Parathyroid adenoma (tissue), 2 donors: ENCODE results near the gene TEX26.

Experiments
- H2AFZ ChIP-seq: fragments of 300-600 bp; sonication (generic); one replicate; pipeline ENCODE4 v1.7.0; 2017; ENCODE audit warnings: antibody characterized with exemption, mild to moderate bottlenecking
- H3K27ac ChIP-seq: fragments of 300-600 bp; sonication (generic); one replicate; pipeline ENCODE4 v1.7.0; 2017
- H3K27me3 ChIP-seq: fragments of 300-600 bp; sonication (generic); one replicate; pipeline ENCODE4 v1.7.0; 2017; ENCODE audit warnings: low read length; ENCODE audit not compliant: control insufficient read depth, insufficient read depth
- H3K36me3 ChIP-seq: fragments of 300-600 bp; sonication (generic); one replicate; pipeline ENCODE4 v1.7.0; 2017; ENCODE audit warnings: low read length; ENCODE audit not compliant: control insufficient read depth, insufficient read depth
- H3K4me1 ChIP-seq: fragments of 300-600 bp; sonication (generic); one replicate; pipeline ENCODE4 v1.7.0; 2017; ENCODE audit warnings: control low read depth
- H3K4me2 ChIP-seq: fragments of 300-600 bp; sonication (generic); one replicate; pipeline ENCODE4 v1.7.0; 2017; ENCODE audit warnings: low read length
- H3K4me3 ChIP-seq: fragments of 300-600 bp; sonication (generic); one replicate; pipeline ENCODE4 v1.7.0; 2017; ENCODE audit warnings: low read depth, low read length
- H3K79me2 ChIP-seq: fragments of 300-600 bp; sonication (generic); one replicate; pipeline ENCODE4 v1.7.0; 2017; ENCODE audit warnings: control low read depth
- H3K9ac ChIP-seq: fragments of 300-600 bp; sonication (generic); one replicate; pipeline ENCODE4 v1.7.0; 2017; ENCODE audit warnings: mild to moderate bottlenecking
- H3K9me3 ChIP-seq: fragments of 300-600 bp; sonication (generic); one replicate; pipeline ENCODE4 v1.7.0; 2017; ENCODE audit warnings: low read length; ENCODE audit not compliant: control insufficient read depth
- CTCF ChIP-seq: fragments of 300-600 bp; sonication (generic); IDR thresholded peaks from one replicate; pipeline ENCODE4 v1.7.0; 2017; ENCODE audit warnings: antibody characterized with exemption, mild to moderate bottlenecking
- donor health status: primary hyperparathyroidism.

The TEX26 gene

GRCh38 chr13:31020996-31021395, 88.5 kb downstream of the TEX26 start:
- Histone ChIP-seq H3K4me3 (no peak overlapping the region), H3K36me3 (no peaks in the 10 kb centered on the region), H3K27me3 (no peaks in the 10 kb centered on the region), H2AFZ (no peak overlapping the region), H3K4me1 (no peaks in the 10 kb centered on the region), H3K79me2 (no peaks in the 10 kb centered on the region), H3K9ac (no peak overlapping the region), H3K9me3 (no peaks in the 10 kb centered on the region), H3K4me2 (no peak overlapping the region), H3K27ac (no peak overlapping the region)
- TF ChIP-seq CTCF: no peak

- Histone ChIP-seq H3K9me3 (no peaks in the 10 kb centered on the region), H3K27ac (no peak overlapping the region), H3K4me3 (no peak overlapping the region), H3K27me3 (no peaks in the 10 kb centered on the region), H3K9ac (no peak overlapping the region), H3K36me3 (no peaks in the 10 kb centered on the region), H3K4me1 (no peaks in the 10 kb centered on the region), H2AFZ (no peak overlapping the region), H3K4me2 (no peak overlapping the region), H3K79me2 (no peaks in the 10 kb centered on the region)
- TF ChIP-seq CTCF: no peak
Measured at GRCh38 chr13:31022288-31022895, 89.9 kb downstream of the TEX26 start.

- TF ChIP-seq CTCF: no peak
Measured at GRCh38 chr13:31022928-31023530, 90.6 kb downstream of the TEX26 start.

More at GRCh38 chr13:31022928-31023530, 90.6 kb downstream of the TEX26 start:
- H3K4me3 ChIP-seq: no peak overlapping the region
- H3K4me2 ChIP-seq: no peak overlapping the region
- no peaks in the 10 kb centered on the region for H3K27me3 ChIP-seq
- H3K9ac ChIP-seq: no peak overlapping the region
- no peak overlapping the region for H3K27ac ChIP-seq
- H3K79me2 ChIP-seq: no peaks in the 10 kb centered on the region
- H3K9me3 ChIP-seq: no peaks in the 10 kb centered on the region
- H3K4me1 ChIP-seq: no peaks in the 10 kb centered on the region
- H3K36me3 ChIP-seq: no peaks in the 10 kb centered on the region
- no peak overlapping the region for H2AFZ ChIP-seq
